K562 (cell line): Measurements from ENCODE around the gene FEV. TPM values are rescaled to one million over a fixed set of nuclear protein-coding genes. Genes with fewer than 3 reads are reported as not detected.

Experiments
- ATAC-seq: fragments of 200-7000 bp; cut with Tn5 transposase; 3 replicates; pipeline ENCODE4 v1.9.1; 2020; ENCODE audit warnings: moderate library complexity
- BruUV-seq: library from RNA; stranded (reverse); fragments of 400-500 nt; replicated peaks from 2 replicates; lab custom pipeline; 2021; lab: Mats Ljungman, UMichigan
- CTCF ChIA-PET: fragments of 300-600 bp; formaldehyde crosslinking; extraction: SDS; loops from one replicate; lab custom pipeline; 2021; ENCODE audit warnings: low intra/inter-chr PET ratio; lab: Yijun Ruan, JAX
- POLR2A ChIA-PET: fragments of 300-600, 350-650 bp; sonication (Branson Sonifier 250); formaldehyde crosslinking; extraction: SDS; loops from one replicate; lab custom pipeline; 2021; ENCODE audit warnings: antibody characterized with exemption, inconsistent platforms; lab: Yijun Ruan, JAX
- DNase-seq, 4 experiments: peaks; one replicate each; pipeline versions ENCODE4 v3.0.0 to v3.0.0-alpha.2; 2011 to 2018; ENCODE audit warnings: low spot score in 3 of 4, mixed read lengths in 3 of 4; ENCODE audit errors: extremely low read depth in 1 of 4
- FAIRE-seq: peaks from 2 replicates; lab custom pipeline; 2011; peaks lifted over from hg19 to GRCh38; lab: Jason Lieb, UNC
- H2AFZ ChIP-seq: 2 replicates; pipeline ENCODE4 v1.6.0; 2011; ENCODE audit warnings: low read depth, low read length, control low read depth, inconsistent platforms
- H3K27ac ChIP-seq: fragments of 200-600 bp; 3 replicates; pipeline ENCODE4 v1.8.0; 2011; ENCODE audit warnings: low read depth, mild to moderate bottlenecking, control low read depth, inconsistent platforms, low read length, moderate library complexity, mixed read lengths; ENCODE audit errors: extremely low read depth
- H3K27me3 ChIP-seq, 2 experiments: fragments of 300-600 bp in 1 of 2; 2 replicates in 1 of 2; 3 replicates in 1 of 2; pipeline versions ENCODE4 v1.6.0 to v1.8.0; 2011; ENCODE audit warnings: inconsistent platforms in 2 of 2, low read length in 2 of 2, mild to moderate bottlenecking in 1 of 2, mixed read lengths in 1 of 2, moderate library complexity in 1 of 2; ENCODE audit not compliant: control insufficient read depth in 2 of 2, insufficient read depth in 2 of 2
- H3K36me3 ChIP-seq: fragments of 300-600 bp; 3 replicates; pipeline ENCODE4 v1.8.0; 2011; ENCODE audit warnings: mild to moderate bottlenecking, low read length, inconsistent platforms; ENCODE audit not compliant: control insufficient read depth, insufficient read depth
- H3K4me1 ChIP-seq, 2 experiments: fragments of 200-600 bp in 1 of 2; replicated peaks in 1 of 2; 2 replicates in 1 of 2; 3 replicates in 1 of 2; pipeline versions ENCODE4 v1.5.1 to v1.8.0; 2011; ENCODE audit warnings: inconsistent platforms in 2 of 2, low read length in 2 of 2, mild to moderate bottlenecking in 1 of 2, mixed read lengths in 1 of 2, moderate library complexity in 1 of 2; ENCODE audit not compliant: control insufficient read depth in 2 of 2, insufficient read depth in 2 of 2
- H3K4me2 ChIP-seq: 2 replicates; pipeline ENCODE4 v1.6.1; 2011; ENCODE audit warnings: low read length, control low read depth, inconsistent platforms, mixed read lengths; ENCODE audit not compliant: insufficient read depth
- H3K4me3 ChIP-seq: fragments of 200-600 bp; sonication (generic), shearing (Covaris generic); 2 replicates; pipeline ENCODE4 v1.5.1; 2016; ENCODE audit warnings: control low read depth, inconsistent platforms
- H3K79me2 ChIP-seq: fragments of 200-600 bp; 3 replicates; pipeline ENCODE4 v1.8.0; 2011; ENCODE audit warnings: low read length, inconsistent platforms; ENCODE audit not compliant: control insufficient read depth, insufficient read depth
- H3K9ac ChIP-seq, 2 experiments: 2 replicates each; pipeline versions ENCODE4 v1.6.0 to v1.6.1; 2011; ENCODE audit warnings: low read depth in 2 of 2, low read length in 2 of 2, control low read depth in 1 of 2, inconsistent platforms in 1 of 2, mild to moderate bottlenecking in 1 of 2, mixed read lengths in 1 of 2; ENCODE audit not compliant: insufficient read depth in 1 of 2
- H3K9me1 ChIP-seq: one replicate; pipeline ENCODE4 v1.6.0; 2011; ENCODE audit warnings: inconsistent platforms, mild to moderate bottlenecking, low read length, moderate library complexity; ENCODE audit not compliant: control insufficient read depth, insufficient read depth
- H3K9me3 ChIP-seq: replicated peaks from 2 replicates; pipeline ENCODE4 v1.5.1; 2011; ENCODE audit warnings: low read depth, low read length, inconsistent platforms; ENCODE audit not compliant: control insufficient read depth, insufficient read depth
- H4K20me1 ChIP-seq: replicated peaks from 2 replicates; pipeline ENCODE4 v1.6.1; 2011; ENCODE audit warnings: low read length, inconsistent platforms, mixed read lengths; ENCODE audit not compliant: control insufficient read depth, insufficient read depth
- ARID1B ChIP-seq: fragments of 450-650 bp; IDR thresholded peaks from 2 replicates; pipeline ENCODE4 v1.6.1; 2016; ENCODE audit warnings: antibody characterized with exemption, mild to moderate bottlenecking, inconsistent platforms
- BACH1 ChIP-seq: fragments of 200-800 bp; sonication (Bioruptor generic); IDR thresholded peaks from 2 replicates; pipeline ENCODE4 v1.6.1; 2016; ENCODE audit warnings: missing genetic modification characterization, missing compliant biosample characterization
- BCL6 ChIP-seq: fragments of 250-450 bp; sonication (Bioruptor Pico); IDR thresholded peaks from 2 replicates; pipeline ENCODE4 v1.4.0; 2020
- BRD9 ChIP-seq: fragments of 450-650 bp; IDR thresholded peaks from 2 replicates; pipeline ENCODE4 v1.6.1; 2018; ENCODE audit warnings: low read depth; ENCODE audit not compliant: partially characterized antibody
- BRF1 ChIP-seq: IDR thresholded peaks from 3 replicates; pipeline ENCODE4 v1.6.1; 2011; ENCODE audit warnings: borderline replicate concordance, mild to moderate bottlenecking; ENCODE audit not compliant: insufficient read length; ENCODE audit errors: extremely low read depth
- CHD1 ChIP-seq: fragments of 200-600 bp; sonication (generic); IDR thresholded peaks from one replicate; pipeline ENCODE4 v1.6.1; 2012; ENCODE audit warnings: mild to moderate bottlenecking, moderate library complexity, low read length, inconsistent platforms
- GABPA ChIP-seq: fragments of 200-800 bp; sonication (Bioruptor generic); conservative IDR thresholded peaks from 2 replicates; pipeline ENCODE4 v1.6.1; 2016; ENCODE audit warnings: low read depth, missing genetic modification characterization, missing compliant biosample characterization
- HCFC1 ChIP-seq: IDR thresholded peaks from 2 replicates; pipeline ENCODE4 v1.6.1; 2012; ENCODE audit warnings: low read depth, low read length, improper control_type of control experiment
- KDM1A ChIP-seq, 2 experiments: fragments of 450-650 bp; IDR thresholded peaks; 2 replicates each; pipeline ENCODE4 v1.6.1; 2016; ENCODE audit warnings: mild to moderate bottlenecking in 2 of 2
- MEF2D ChIP-seq: conservative IDR thresholded peaks from 2 replicates; pipeline ENCODE4 v1.6.1; 2016; ENCODE audit warnings: low read depth, missing genetic modification characterization, missing compliant biosample characterization
- POLR2AphosphoS2 ChIP-seq: IDR thresholded peaks from 2 replicates; pipeline ENCODE4 v1.6.1; 2012; ENCODE audit warnings: low read length, improper control_type of control experiment
- PRPF4 ChIP-seq: fragments of 200-400 bp; formaldehyde crosslinking; IDR thresholded peaks from one replicate; pipeline ENCODE4 v1.6.1; 2017; ENCODE audit warnings: low read length, low read depth, mild to moderate bottlenecking; ENCODE audit not compliant: insufficient read depth, poor library complexity, severe bottlenecking
- SETDB1 ChIP-seq: IDR thresholded peaks from one replicate; pipeline ENCODE4 v1.6.1; 2012; ENCODE audit warnings: low read length, control low read depth, inconsistent platforms
- SLC30A9 ChIP-seq: fragments of 250-450 bp; sonication (Bioruptor Pico); IDR thresholded peaks from 2 replicates; pipeline ENCODE4 v1.8.0; 2022; ENCODE audit warnings: mild to moderate bottlenecking, moderate library complexity
- SMARCB1 ChIP-seq: IDR thresholded peaks from 2 replicates; pipeline ENCODE4 v1.6.1; 2011; ENCODE audit warnings: improper control_type of control experiment, low read depth; ENCODE audit not compliant: insufficient read length
- SRSF7 ChIP-seq: fragments of 200-400 bp; formaldehyde crosslinking; optimal IDR thresholded peaks from 2 replicates; pipeline ENCODE3; 2017; ENCODE audit warnings: mild to moderate bottlenecking, low read depth, low read length
- UBTF ChIP-seq, 2 experiments: IDR thresholded peaks; 2 replicates each; pipeline ENCODE4 v1.6.1; 2012; ENCODE audit warnings: improper control_type of control experiment in 2 of 2, low read depth in 2 of 2, low read length in 2 of 2, borderline replicate concordance in 1 of 2
- ZKSCAN8 ChIP-seq: fragments of 200-800 bp; sonication (Bioruptor generic); IDR thresholded peaks from 2 replicates; pipeline ENCODE4 v1.6.1; 2016; ENCODE audit warnings: missing genetic modification characterization, missing compliant biosample characterization
- ZNF695 ChIP-seq: fragments of 450-650 bp; formaldehyde crosslinking; IDR thresholded peaks from 2 replicates; pipeline ENCODE4 v1.4.0; 2020; ENCODE audit warnings: mild to moderate bottlenecking, moderate library complexity
- ZNF79 ChIP-seq: fragments of 250-450 bp; sonication (Bioruptor Pico); IDR thresholded peaks from 2 replicates; pipeline ENCODE4 v1.4.0; 2020; ENCODE audit warnings: low read depth, mild to moderate bottlenecking, moderate library complexity
- WGBS: fragments of 100-300 bp; shearing (Covaris generic); methylation state at CpG from one replicate; pipeline ENCODE4 v1.1.6; 2016; ENCODE audit warnings: low coverage, mixed read lengths; ENCODE audit not compliant: insufficient coverage; ENCODE audit errors: missing lambda C conversion rate; 5-methylcytosine and 5-hydroxymethylcytosine counted together
- in situ Hi-C: fragments of 300-500 bp; cut with MboI; formaldehyde crosslinking; loops from 4 replicates; pipeline ENCODE4 v1.15.0; 2018; ENCODE audit warnings: inconsistent platforms, mixed read lengths
- intact Hi-C: fragments of 100-400 bp; cut with micrococcal nuclease; formaldehyde crosslinking; loops from 2 replicates; pipeline ENCODE4 v1.14.2; 2022
- polyA plus RNA-seq, 8 experiments: library from polyadenylated mRNA; depleted of rRNA in 4 of 8; stranded (reverse) in 5 of 8; unstranded in 3 of 8; fragments of >200 nt; fragmentation: Nextera tagmentation in 2 of 8; fragmentation: Illumina TruSeq in 1 of 8; extraction: Ambion mirVana in 2 of 8; extraction: Trizol in 1 of 8; gene quantifications; 2 replicates each; pipeline versions ENCODE4 v1.2.1 to v1.2.3, GENCODE V29; 2011 to 2014; ENCODE audit warnings: inconsistent platforms in 1 of 8, missing spikeins in 1 of 8
- total RNA-seq, 7 experiments: library from RNA; depleted of rRNA in 6 of 7; stranded (reverse); fragments of >200 nt in 6 of 7; fragmentation: Illumina TruSeq in 2 of 7; extraction: Trizol in 2 of 7; gene quantifications; 2 replicates each; pipeline versions ENCODE4 v1.2.1 to v1.2.3, GENCODE V29; 2011 to 2021; ENCODE audit warnings: low replicate concordance in 1 of 7
- TF ChIP-seq, protein P1 (sequence below): sonication (generic); formaldehyde crosslinking; IDR thresholded peaks from 2 replicates; pipeline ENCODE4 v1.9.0; 2022; ENCODE audit warnings: mild to moderate bottlenecking, missing genetic modification reagents

FEV gene
- total and polyA plus RNA-seq, 9 of the 15 experiments (the other 6 are each of a cell fraction or from before 2014, with no cell fraction given): 0.08 to 1.6 (median 0.62) TPM; not detected in 1

DNA sequence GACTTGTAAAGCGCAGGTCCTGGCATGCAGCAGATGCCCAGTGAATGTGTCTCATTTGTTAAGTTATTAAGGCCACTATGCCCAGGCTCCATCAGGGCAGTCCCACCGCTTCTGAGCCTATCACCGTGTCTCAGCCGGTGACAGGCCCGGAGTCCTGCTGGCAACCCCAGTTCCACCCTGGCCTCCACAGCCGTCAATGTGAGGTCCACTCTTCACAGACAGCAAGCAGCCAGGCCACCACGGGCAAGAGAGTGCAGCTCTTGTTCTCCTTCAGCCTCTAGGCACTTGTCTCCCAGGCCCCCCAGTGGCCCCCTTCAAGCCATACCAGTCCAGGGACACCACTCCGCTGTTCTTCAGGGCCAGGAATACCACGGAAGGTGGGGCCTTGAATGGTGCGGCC is 33.7 kb upstream of the FEV start (continued):
- TF ChIP-seq SLC30A9 (CRISPR knock-in tag): no peak
- TF ChIP-seq BRD9: no peak
- TF ChIP-seq CHD1: no peak
- TF ChIP-seq UBTF (IDR thresholded peaks at IDR 0.05; ENCODE audit: borderline replicate concordance in 1 of 2, low read depth in 2 of 2, low read length in 2 of 2): no peak

- H3K79me2 ChIP-seq: no peaks in the 10 kb centered on the region
- BruUV-seq: no TSS peak
- in situ Hi-C loops: no loop called here
- no peak overlapping the region for H3K9ac ChIP-seq
- no peak overlapping the region for H3K27ac ChIP-seq
- CTCF ChIA-PET: no interaction called here
- no peaks in the 10 kb centered on the region for H3K36me3 ChIP-seq
- no peak overlapping the region for H2AFZ ChIP-seq
- no peaks in the 10 kb centered on the region for H3K9me3 ChIP-seq
- POLR2A ChIA-PET: interaction anchor here (1.5 kb wide), 1 partner anchor 24 kb away, joined by 4 read pairs; no protein-coding TSS in a partner anchor
- no peaks in the 10 kb centered on the region; a peak in 1 of 5 replicates for H3K4me1 ChIP-seq
- no peak overlapping the region for H3K4me3 ChIP-seq
- H4K20me1 ChIP-seq: peaks cover 4% of the 10 kb centered on the region; the same call in 1 of the 2 replicates
- peaks cover 0 to 70% of the 10 kb centered on the region in 2 experiments; a peak in 3 of 5 replicates for H3K27me3 ChIP-seq
- ATAC-seq (no peak), FAIRE-seq (no peak), DNase-seq (no peak)
- no peak overlapping the region for H3K4me2 ChIP-seq
- WGBS: 3% methylated on average over 6 of the region's 7 CpGs
- intact Hi-C loops: no loop called here
- H3K9me1 ChIP-seq: peaks cover 2% of the 10 kb centered on the region
- no peak for TF ChIP-seq HCFC1
- no peak for TF ChIP-seq KDM1A (IDR thresholded peaks at IDR 0.05)
- TF ChIP-seq SETDB1: no peak
- TF ChIP-seq, protein P1, sequence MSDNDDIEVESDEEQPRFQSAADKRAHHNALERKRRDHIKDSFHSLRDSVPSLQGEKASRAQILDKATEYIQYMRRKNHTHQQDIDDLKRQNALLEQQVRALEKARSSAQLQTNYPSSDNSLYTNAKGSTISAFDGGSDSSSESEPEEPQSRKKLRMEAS (CRISPR knock-in tag): no peak
- TF ChIP-seq PRPF4: no peak
- no peak for TF ChIP-seq BACH1 (tag)
- no peak for TF ChIP-seq BRF1
- no peak for TF ChIP-seq ZKSCAN8
- no peak for TF ChIP-seq MEF2D
- no peak for TF ChIP-seq ARID1B
- no peak for TF ChIP-seq SRSF7
- TF ChIP-seq POLR2AphosphoS2: no peak
- no peak for TF ChIP-seq SMARCB1
- no peak for TF ChIP-seq ZNF79 (CRISPR knock-in tag)
- no peak for TF ChIP-seq BCL6 (CRISPR knock-in tag)
- TF ChIP-seq GABPA (tag): no peak
- no peak for TF ChIP-seq ZNF695 (CRISPR knock-in tag)
Measured at GRCh38 chr2:219018286-219018685, 33.3 kb upstream of the FEV start.
